ENCODE data around the gene TYW1B.
"Not testable (repeated sequence)": the region's sequence is repeated elsewhere in the genome, so short reads cannot be mapped to it uniquely, and the experiment has no call there.

TYW1B gene

GRCh38 chr7:72689344-72689743 lies 138.7 kb downstream of the TYW1B start:
- FAIRE-seq; DNase-seq (ENCODE audit: insufficient read length, low spot score): not testable (repeated sequence)

GRCh38 chr7:72681211-72681610 lies 146.8 kb downstream of the TYW1B start:
- DNase-seq (ENCODE audit: insufficient read length, low spot score); FAIRE-seq: not testable (repeated sequence)

- not testable (repeated sequence) for DNase-seq (ENCODE audit: insufficient read length, low spot score); FAIRE-seq
These were observed 151.1 kb downstream of the TYW1B start for GRCh38 chr7:72676880-72677279.

GRCh38 chr7:72676086-72676690 lies 151.8 kb downstream of the TYW1B start:
- FAIRE-seq; DNase-seq (ENCODE audit: insufficient read length, low spot score): not testable (repeated sequence)

GRCh38 chr7:72675686-72676085 lies 152.3 kb downstream of the TYW1B start:
- DNase-seq (ENCODE audit: insufficient read length, low spot score); FAIRE-seq: not testable (repeated sequence)

- DNase-seq (ENCODE audit: insufficient read length, low spot score) (no peak), FAIRE-seq (no peak)
- TF ChIP-seq CTCF (IDR thresholded peaks at IDR 0.05; ENCODE audit: insufficient read depth, missing control alignments): no peak
These were observed 153.6 kb downstream of the TYW1B start for GRCh38 chr7:72674394-72674793.

- not testable (repeated sequence) for DNase-seq (ENCODE audit: insufficient read length, low spot score); FAIRE-seq
These were observed 157.2 kb downstream of the TYW1B start for GRCh38 chr7:72670850-72671249.

- not testable (repeated sequence) for FAIRE-seq; DNase-seq (ENCODE audit: insufficient read length, low spot score)
These were observed 159.6 kb downstream of the TYW1B start for GRCh38 chr7:72668435-72668834.

- FAIRE-seq; DNase-seq (ENCODE audit: insufficient read length, low spot score): not testable (repeated sequence)
These were observed 161.0 kb downstream of the TYW1B start for GRCh38 chr7:72667049-72667448.

GRCh38 chr7:72648574-72648973 lies 179.4 kb downstream of the TYW1B start:
- peak; percentile 51 for FAIRE-seq
- DNase-seq (ENCODE audit: insufficient read length, low spot score): not testable (repeated sequence)

GRCh38 chr7:72643708-72644107 lies 184.3 kb downstream of the TYW1B start:
- FAIRE-seq: not testable (repeated sequence)

GRCh38 chr7:72641485-72642248 lies 186.3 kb downstream of the TYW1B start:
- not testable (repeated sequence) for DNase-seq (ENCODE audit: insufficient read length, low spot score); FAIRE-seq

More at GRCh38 chr7:72643708-72644107, 184.3 kb downstream of the TYW1B start:
- DNase-seq (ENCODE audit: insufficient read length, low spot score): not testable (repeated sequence)

GRCh38 chr7:72640740-72641139 lies 187.3 kb downstream of the TYW1B start:
- not testable (repeated sequence) for FAIRE-seq; DNase-seq (ENCODE audit: insufficient read length, low spot score)

GRCh38 chr7:72635273-72635908 lies 192.6 kb downstream of the TYW1B start:
- TF ChIP-seq CTCF (IDR thresholded peaks at IDR 0.05; ENCODE audit: insufficient read depth, missing control alignments): peak; percentile 15
- not testable (repeated sequence) for DNase-seq (ENCODE audit: insufficient read length, low spot score); FAIRE-seq

- DNase-seq (ENCODE audit: insufficient read length, low spot score); FAIRE-seq: not testable (repeated sequence)
These were observed 195.2 kb downstream of the TYW1B start for GRCh38 chr7:72632765-72633292.

- not testable (repeated sequence) for DNase-seq (ENCODE audit: insufficient read length, low spot score)
- peak; percentile 44 for FAIRE-seq
These were observed 199.6 kb downstream of the TYW1B start for GRCh38 chr7:72628375-72628774.

- FAIRE-seq; DNase-seq (ENCODE audit: insufficient read length, low spot score): not testable (repeated sequence)
These were observed 201.5 kb downstream of the TYW1B start for GRCh38 chr7:72626428-72627011.

All from D721Med (cell line).